Right cardiac atrium (tissue), 5 donors: ENCODE data around the gene SNX2. TPM values are rescaled to one million over a fixed set of nuclear protein-coding genes. Genes with fewer than 3 reads are reported as not detected.

Experiments used
- ATAC-seq, 2 donors: fragments of 200-7000 bp; cut with Tn5 transposase; one replicate each; pipeline versions ENCODE4 v1.8.0 to v1.9.1; 2020; ENCODE audit warnings: moderate library complexity in 2 of 2, mild to moderate bottlenecking in 1 of 2
- DNase-seq, 3 donors: peaks; one replicate each; pipeline ENCODE4 v3.0.0-alpha.2; 2020
- H3K27ac ChIP-seq: one replicate; pipeline ENCODE4 v1.5.1; 2013; ENCODE audit warnings: mild to moderate bottlenecking, low read length, control low read depth, moderate library complexity
- H3K27me3 ChIP-seq: one replicate; pipeline ENCODE4 v1.6.1; 2013; ENCODE audit not compliant: control insufficient read depth, insufficient read depth
- H3K4me1 ChIP-seq: one replicate; pipeline ENCODE4 v1.6.1; 2013; ENCODE audit warnings: low read length; ENCODE audit not compliant: control insufficient read depth, insufficient read depth
- H3K4me3 ChIP-seq: one replicate; pipeline ENCODE4 v1.5.1; 2013; ENCODE audit warnings: low read length, control low read depth
- H3K9me3 ChIP-seq: one replicate; pipeline ENCODE4 v1.6.1; 2013; ENCODE audit warnings: low read length; ENCODE audit not compliant: control insufficient read depth
- WGBS: extraction: QIAGEN DNeasy Blood & Tissue Kit; methylation state at CpG from one replicate; pipeline ENCODE4 v1.1.7; 2013; 5-methylcytosine and 5-hydroxymethylcytosine counted together
- intact Hi-C, 4 donors: fragments of 100-400 bp; cut with DNase I; formaldehyde crosslinking; loops; one replicate each; pipeline versions ENCODE4 v1.11.0 to v1.14.0; 2022 to 2023
- long read RNA-seq, 4 donors: library from polyadenylated mRNA; unstranded; transcript quantifications; one replicate each; pipeline ENCODE4 v2.0.0, GENCODE V29; 2020 to 2021
- polyA plus RNA-seq: library from polyadenylated mRNA; stranded (reverse); fragments of 200-250 nt; gene quantifications from one replicate; pipeline ENCODE4 v1.2.3, GENCODE V29; 2013
- total RNA-seq, 4 donors: library from RNA; stranded (reverse); fragmentation: NEBNext Ultra II Directional; extraction: Animal tissue kit (Norgen Biotek cat#: 25700); gene quantifications; one replicate each; pipeline ENCODE4 v1.2.1, GENCODE V29; 2021
- donor health status: healthy with polysubstance abuse.
- donor health status: DM: no; HTN: yes; CAD: no.
- donor health status: DM: no; HTN: no; CAD: no.
- donor health status: DM: no; HTN: yes; CAD: no; lungs with severe emphysema.
- donor health status: DM: yes; HTN: yes; CAD: no.

Gene SNX2
- 10 to 100 TPM; 42.3 to 47.4 (median 45.1) TPM for total RNA-seq
- polyA plus RNA-seq = 27.8 TPM
- long read RNA-seq, donor 1, transcript SNX2-201 (15 exons, 2,128 nt) = major isoform, 97 of 108 reads
- long read RNA-seq, donor 1, partial matches to known transcripts = 2 of 108 reads
- long read RNA-seq, donor 1, other reads (novel, unspliced or antisense) = 9 of 108 reads
- long read RNA-seq, donor 2, transcript SNX2-201 (15 exons, 2,128 nt) = major isoform, 34 of 39 reads
- long read RNA-seq, donor 2, partial matches to known transcripts = 1 of 39 reads
- long read RNA-seq, donor 2, other reads (novel, unspliced or antisense) = 4 of 39 reads
- long read RNA-seq, donor 3, transcript SNX2-201 (15 exons, 2,128 nt) = major isoform, 264 of 297 reads
- long read RNA-seq, donor 3, partial matches to known transcripts = 10 of 297 reads
- long read RNA-seq, donor 3, other reads (novel, unspliced or antisense) = 22 of 297 reads
- long read RNA-seq, donor 4, transcript SNX2-201 (15 exons, 2,128 nt) = major isoform, 51 of 54 reads
- long read RNA-seq, donor 4, partial matches to known transcripts = 2 of 54 reads
- long read RNA-seq, donor 4, other reads (novel, unspliced or antisense) = 1 of 54 reads

GRCh38 chr5:122774861-122775549 lies at the start of gene SNX2:
Gene SNX2, plus strand, starts transcription at chr5:122775080. Its CDS starts 24 bp downstream, at chr5:122775104.
- no peaks in the 10 kb centered on the region for H3K27me3 ChIP-seq
- H3K4me3 ChIP-seq = peak within 1 kb of the TSS; percentile 93
- DNase-seq = peak; percentile 97 to 99 (median 98)
- intact Hi-C loops = no loop called here
- peak within 1 kb of the TSS; percentile 90 for H3K27ac ChIP-seq
- peak; percentile 99 to 100 for ATAC-seq
- under 1% methylated on average over 67 of the region's 67 CpGs for WGBS
- no peaks in the 10 kb centered on the region for H3K9me3 ChIP-seq
- H3K4me1 ChIP-seq = peaks cover 1% of the 10 kb centered on the region

DNA sequence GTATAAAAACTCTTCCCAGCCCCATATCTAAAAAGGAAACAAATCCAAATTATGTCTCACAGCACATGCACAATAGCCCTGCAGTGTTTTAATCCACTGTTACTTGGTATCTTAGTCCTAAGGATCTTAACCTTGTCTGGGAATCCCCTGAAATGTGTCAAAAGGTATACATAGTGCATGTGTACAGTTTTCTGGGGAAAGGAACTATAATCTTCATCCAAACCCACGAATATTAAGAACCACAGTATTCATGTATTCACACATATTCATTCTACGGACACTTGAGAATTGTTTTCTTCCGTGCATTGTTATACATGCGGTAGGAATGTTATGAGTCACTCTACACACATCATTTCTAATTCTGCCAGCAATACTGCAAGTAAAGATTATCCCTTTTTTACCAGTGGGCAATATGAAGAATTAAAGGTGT lies 47.8 kb upstream of the SNX2 start:
- intact Hi-C loops = no loop called here
- Histone ChIP-seq H3K9me3 (no peaks in the 10 kb centered on the region), H3K4me1 (no peaks in the 10 kb centered on the region), H3K27ac (no peak overlapping the region), H3K4me3 (no peak overlapping the region), H3K27me3 (no peaks in the 10 kb centered on the region)
- DNase-seq (no peak), ATAC-seq (no peak)
- 39% methylated on average over 4 of the region's 4 CpGs for WGBS

- Histone ChIP-seq H3K27me3 (no peaks in the 10 kb centered on the region), H3K4me1 (no peaks in the 10 kb centered on the region), H3K27ac (no peak overlapping the region), H3K4me3 (no peak overlapping the region), H3K9me3 (no peaks in the 10 kb centered on the region)
- no peak for ATAC-seq
- WGBS = 85% methylated on average over 1 of the region's 1 CpG
- no peak for DNase-seq
- intact Hi-C loops = no loop called here
Measured at GRCh38 chr5:122730037-122730436, 44.8 kb upstream of the SNX2 start.

DNA sequence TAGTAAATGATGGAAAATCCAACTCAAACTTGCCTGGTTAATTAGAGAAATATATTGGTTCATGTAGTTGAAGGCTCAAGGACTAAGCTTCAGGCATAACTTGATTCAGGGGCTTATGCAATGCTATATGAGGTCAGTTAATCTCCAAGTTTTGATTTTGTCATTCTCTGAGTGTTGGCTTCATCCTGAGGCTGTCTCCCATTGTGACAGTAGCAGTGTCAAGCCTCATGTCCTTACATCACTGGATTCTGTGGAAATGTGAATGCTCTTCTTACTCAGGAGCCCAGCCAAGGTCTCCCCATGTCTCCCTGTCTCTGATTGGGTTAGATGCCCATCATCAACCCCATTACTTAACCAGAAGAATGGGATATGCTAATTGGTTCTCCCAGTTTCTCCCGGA lies 44.4 kb upstream of the SNX2 start:
- Histone ChIP-seq H3K4me1 (no peaks in the 10 kb centered on the region), H3K27ac (no peak overlapping the region), H3K27me3 (no peaks in the 10 kb centered on the region), H3K4me3 (no peak overlapping the region), H3K9me3 (no peaks in the 10 kb centered on the region)
- intact Hi-C loops = no loop called here
- 96% methylated on average over 1 of the region's 1 CpG for WGBS
- ATAC-seq = no peak
- DNase-seq = no peak

DNA sequence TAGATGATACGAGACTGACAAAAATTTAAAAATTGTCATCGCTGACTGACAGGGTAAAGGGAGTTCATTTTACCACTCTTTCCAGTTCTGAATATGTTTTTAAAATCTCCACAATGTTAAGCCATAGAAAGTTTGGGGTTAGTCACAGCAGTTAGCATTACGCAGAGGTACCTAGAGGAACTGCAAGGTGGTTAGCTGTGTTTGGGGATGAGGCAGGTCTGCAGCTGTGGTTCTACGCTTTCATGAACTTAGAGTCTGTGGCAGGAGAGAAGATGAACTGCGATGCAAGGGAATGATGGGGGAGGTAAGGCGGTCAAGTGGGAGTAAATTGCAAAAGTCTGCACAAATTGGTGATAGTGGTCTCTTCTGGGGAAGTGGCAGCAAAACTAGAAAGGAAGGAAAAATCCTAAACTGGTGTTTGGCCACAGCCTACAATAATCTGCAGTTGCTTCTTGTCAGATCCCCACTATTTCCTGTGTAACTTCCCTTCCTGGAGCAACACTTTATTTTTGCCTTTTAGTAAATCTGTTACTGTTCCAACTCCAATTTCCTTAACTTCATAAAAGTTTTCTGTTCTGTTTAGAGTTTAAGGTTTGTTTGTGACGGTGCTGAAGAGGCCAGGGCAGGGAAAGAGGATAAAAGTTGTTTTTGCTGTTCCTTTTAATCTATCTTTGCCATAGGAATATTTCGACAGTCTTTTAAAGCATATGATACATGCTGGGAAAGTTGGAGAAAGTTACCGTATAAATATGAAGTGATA lies 38.6 kb upstream of the SNX2 start:
- intact Hi-C loops = no loop called here
- Histone ChIP-seq H3K4me1 (no peaks in the 10 kb centered on the region), H3K9me3 (no peaks in the 10 kb centered on the region), H3K27me3 (no peaks in the 10 kb centered on the region), H3K27ac (no peak overlapping the region), H3K4me3 (no peak overlapping the region)
- ATAC-seq (no peak), DNase-seq (no peak)
- WGBS = 59% methylated on average over 9 of the region's 9 CpGs

DNA sequence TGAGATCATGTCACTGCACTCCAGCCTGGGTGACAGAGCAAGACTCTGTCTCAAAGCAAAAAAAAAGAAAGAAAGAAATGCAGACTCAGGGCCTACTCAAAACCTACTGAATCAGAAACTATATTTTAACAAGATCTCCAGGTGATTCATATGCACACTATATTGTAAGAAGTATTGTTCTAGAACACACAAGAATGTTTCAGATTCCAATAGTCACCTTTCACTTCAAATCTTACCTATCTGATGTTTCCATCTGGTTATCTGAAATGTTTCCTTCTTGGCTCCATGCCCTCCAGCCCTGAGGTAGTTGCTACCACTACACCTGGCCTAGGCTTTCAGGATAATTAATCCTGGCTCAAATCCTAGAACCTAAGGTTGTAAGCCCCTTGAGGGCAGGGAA lies 36.8 kb upstream of the SNX2 start:
- Histone ChIP-seq H3K27me3 (no peaks in the 10 kb centered on the region), H3K9me3 (no peaks in the 10 kb centered on the region), H3K27ac (no peak overlapping the region), H3K4me3 (no peak overlapping the region), H3K4me1 (no peaks in the 10 kb centered on the region)
- intact Hi-C loops = no loop called here
- ATAC-seq (no peak), DNase-seq (no peak)

- intact Hi-C loops = no loop called here
- no peaks in the 10 kb centered on the region for H3K4me1 ChIP-seq
- no peaks in the 10 kb centered on the region for H3K27me3 ChIP-seq
- H3K27ac ChIP-seq = no peak overlapping the region
- 62% methylated on average over 2 of the region's 2 CpGs for WGBS
- no peak overlapping the region for H3K4me3 ChIP-seq
- H3K9me3 ChIP-seq = no peaks in the 10 kb centered on the region
- ATAC-seq (no peak), DNase-seq (no peak)
Measured at GRCh38 chr5:122741681-122742080, 33.2 kb upstream of the SNX2 start.

DNA sequence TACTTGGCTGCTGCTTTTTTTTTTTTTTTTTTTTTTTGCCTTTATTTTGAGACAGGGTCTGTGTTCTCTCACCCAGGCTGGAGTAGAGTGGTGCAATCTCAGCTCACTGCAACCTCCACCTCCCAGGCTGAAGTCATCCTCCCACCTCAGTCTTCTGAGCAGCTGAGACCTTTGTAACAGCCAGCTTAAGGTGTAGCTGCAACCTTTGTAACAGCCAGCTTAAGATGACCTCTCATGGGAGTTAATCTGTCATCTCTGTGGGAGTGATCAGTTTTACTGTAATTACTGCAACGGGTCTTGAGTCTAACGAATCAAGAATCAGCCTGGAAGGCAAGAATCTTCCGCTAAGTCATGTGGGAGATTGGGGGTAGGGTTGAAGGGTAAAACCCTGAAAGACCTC lies 31.6 kb upstream of the SNX2 start:
- ATAC-seq = no peak
- Histone ChIP-seq H3K27ac (no peak overlapping the region), H3K27me3 (no peaks in the 10 kb centered on the region), H3K9me3 (no peaks in the 10 kb centered on the region), H3K4me1 (no peaks in the 10 kb centered on the region), H3K4me3 (no peak overlapping the region)
- no peak for DNase-seq
- 73% methylated on average over 3 of the region's 3 CpGs for WGBS
- intact Hi-C loops = no loop called here

DNA sequence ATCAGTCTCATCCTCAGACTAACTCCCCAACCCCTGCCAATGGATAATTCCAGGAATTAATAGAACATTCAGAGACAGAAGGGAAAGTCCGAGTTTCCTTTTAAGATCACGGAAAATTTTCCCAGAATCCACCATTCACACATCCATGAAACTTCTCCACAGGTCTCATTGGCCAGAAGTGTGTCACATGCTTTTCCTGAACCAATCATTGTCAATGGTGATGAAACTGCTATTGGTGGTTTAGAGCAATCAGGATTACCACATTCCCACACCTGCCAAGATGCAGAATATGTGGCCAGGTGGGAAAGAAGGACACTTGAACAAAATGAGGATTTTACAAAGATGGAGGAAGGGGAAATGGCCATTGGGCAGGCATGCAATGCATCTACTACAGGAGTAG lies 29.3 kb upstream of the SNX2 start:
- H3K9me3 ChIP-seq = no peaks in the 10 kb centered on the region
- H3K27ac ChIP-seq = no peak overlapping the region
- no peak for ATAC-seq
- no peaks in the 10 kb centered on the region for H3K4me1 ChIP-seq
- 86% methylated on average over 2 of the region's 2 CpGs for WGBS
- DNase-seq = no peak
- H3K4me3 ChIP-seq = no peak overlapping the region
- H3K27me3 ChIP-seq = no peaks in the 10 kb centered on the region
- intact Hi-C loops = no loop called here

GRCh38 chr5:122749886-122750285 lies 25.0 kb upstream of the SNX2 start:
- intact Hi-C loops = no loop called here
- ATAC-seq = no peak

More at GRCh38 chr5:122749886-122750285, 25.0 kb upstream of the SNX2 start:
- Histone ChIP-seq H3K4me1 (no peaks in the 10 kb centered on the region), H3K9me3 (no peaks in the 10 kb centered on the region), H3K27me3 (no peaks in the 10 kb centered on the region), H3K27ac (no peak overlapping the region), H3K4me3 (no peak overlapping the region)
- no peak for DNase-seq
- 74% methylated on average over 2 of the region's 2 CpGs for WGBS
